Osteocyte (in vitro differentiated cells): ENCODE data around the gene CDRT15. TPM values are rescaled to one million over a fixed set of nuclear protein-coding genes. Genes with fewer than 3 reads are reported as not detected.
"Not testable (repeated sequence)": the region's sequence is repeated elsewhere in the genome, so short reads cannot be mapped to it uniquely, and the experiment has no call there.

Experiments
- DNase-seq: peaks from one replicate; pipeline ENCODE4 v3.0.0; 2021; ENCODE audit warnings: mixed read lengths; ENCODE audit not compliant: unreplicated experiment; ENCODE audit errors: extremely low spot score
- H3K27ac Mint-ChIP-seq: one replicate; pipeline ENCODE4 v1.8.0; 2021; ENCODE audit warnings: mild to moderate bottlenecking, mixed read lengths; ENCODE audit not compliant: unreplicated experiment
- H3K27me3 Mint-ChIP-seq: one replicate; pipeline ENCODE4 v1.8.0; 2021; ENCODE audit warnings: mixed read lengths; ENCODE audit not compliant: unreplicated experiment
- H3K36me3 Mint-ChIP-seq: one replicate; pipeline ENCODE4 v1.8.0; 2021; ENCODE audit warnings: mixed read lengths; ENCODE audit not compliant: unreplicated experiment
- H3K4me1 Mint-ChIP-seq: one replicate; pipeline ENCODE4 v1.8.0; 2021; ENCODE audit warnings: mixed read lengths; ENCODE audit not compliant: unreplicated experiment
- H3K4me3 Mint-ChIP-seq: one replicate; pipeline ENCODE4 v1.8.0; 2021; ENCODE audit warnings: mild to moderate bottlenecking, moderate library complexity, mixed read lengths; ENCODE audit not compliant: unreplicated experiment
- H3K9me3 Mint-ChIP-seq: one replicate; pipeline ENCODE4 v1.8.0; 2021; ENCODE audit warnings: mixed read lengths; ENCODE audit not compliant: unreplicated experiment
- CTCF ChIP-seq: fragments of 200-600 bp; sonication (generic); IDR thresholded peaks from 2 replicates; pipeline ENCODE4 v1.5.0; 2021; ENCODE audit warnings: antibody characterized with exemption, mild to moderate bottlenecking, moderate library complexity
- total RNA-seq: library from RNA; stranded (reverse); gene quantifications from 2 replicates; pipeline ENCODE4 v1.2.1, GENCODE V29; 2021

The CDRT15 gene
- total RNA-seq, 1 donor from 2014 or later = not detected

DNA sequence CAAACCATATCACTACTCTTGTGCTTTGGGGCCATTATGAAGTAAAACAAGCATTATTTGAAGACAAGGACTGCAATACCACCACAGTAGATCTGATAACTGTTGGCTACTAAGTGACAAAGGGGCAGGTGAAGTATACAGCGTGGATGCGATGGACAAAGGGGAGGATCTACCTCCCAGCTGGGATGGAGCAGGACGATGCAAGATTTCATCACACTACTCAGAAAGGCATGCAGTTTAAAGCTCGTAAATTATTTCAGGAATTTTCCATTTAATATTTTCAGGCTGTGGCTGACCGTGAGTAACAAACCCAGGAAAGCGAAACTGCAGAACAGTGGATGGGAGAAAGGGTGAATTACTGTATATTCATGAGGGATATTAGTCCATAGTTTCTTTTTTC is 5.5 kb downstream of the CDRT15 start:
- not testable (repeated sequence) for H3K9me3 Mint-ChIP-seq, H3K36me3 Mint-ChIP-seq, DNase-seq, H3K27me3 Mint-ChIP-seq
- Mint-ChIP-seq H3K4me1 (peaks cover 44% of the 10 kb centered on the region), H3K27ac (peak overlapping the region; percentile 96), H3K4me3 (peak overlapping the region; percentile 50)

DNA sequence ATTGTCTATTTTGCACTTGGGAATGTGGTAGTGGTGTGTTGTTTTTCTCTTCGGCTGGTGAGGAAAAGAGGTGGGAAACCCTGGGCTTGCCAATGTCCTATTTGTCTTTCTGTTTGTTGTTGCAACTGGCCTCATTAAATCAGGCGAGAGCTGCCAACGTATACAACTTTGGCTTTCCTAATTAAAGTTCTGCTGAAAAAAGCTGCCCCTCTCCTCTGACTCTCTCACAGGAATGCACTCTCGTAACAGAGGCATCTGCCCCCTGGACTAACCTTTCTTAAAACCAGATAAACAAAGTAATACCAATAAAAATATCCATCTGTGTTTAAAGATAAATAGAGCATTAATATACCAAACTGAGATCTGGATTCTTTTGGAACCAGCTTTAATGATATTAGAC is 7.8 kb downstream of the CDRT15 start:
- Mint-ChIP-seq H3K9me3 (peaks cover 4% of the 10 kb centered on the region), H3K4me3 (no peak overlapping the region)

GRCh38 chr17:14227052-14227451 is 9.6 kb downstream of the CDRT15 start:
- peaks cover 4% of the 10 kb centered on the region for H3K9me3 Mint-ChIP-seq
- no peaks in the 10 kb centered on the region for H3K27me3 Mint-ChIP-seq
- no peak for DNase-seq
- TF ChIP-seq CTCF = no peak
- H3K27ac Mint-ChIP-seq = peak overlapping the region; percentile 85
- H3K4me1 Mint-ChIP-seq = peaks cover 74% of the 10 kb centered on the region
- H3K36me3 Mint-ChIP-seq = no peaks in the 10 kb centered on the region
- no peak overlapping the region for H3K4me3 Mint-ChIP-seq

More for the DNA sequence above, 7.8 kb downstream of the CDRT15 start:
- no peaks in the 10 kb centered on the region for H3K27me3 Mint-ChIP-seq
- H3K36me3 Mint-ChIP-seq = no peaks in the 10 kb centered on the region
- H3K4me1 Mint-ChIP-seq = peaks cover 64% of the 10 kb centered on the region
- H3K27ac Mint-ChIP-seq = peak overlapping the region; percentile 96
- no peak for DNase-seq
- no peak for TF ChIP-seq CTCF

GRCh38 chr17:14225254-14225980 is 11.2 kb downstream of the CDRT15 start:
- Mint-ChIP-seq H3K9me3 (peaks cover 4% of the 10 kb centered on the region), H3K27ac (peak overlapping the region; percentile 85), H3K4me3 (no peak overlapping the region), H3K4me1 (peaks cover 67% of the 10 kb centered on the region), H3K27me3 (no peaks in the 10 kb centered on the region), H3K36me3 (no peaks in the 10 kb centered on the region)
- no peak for TF ChIP-seq CTCF
- no peak for DNase-seq

DNA sequence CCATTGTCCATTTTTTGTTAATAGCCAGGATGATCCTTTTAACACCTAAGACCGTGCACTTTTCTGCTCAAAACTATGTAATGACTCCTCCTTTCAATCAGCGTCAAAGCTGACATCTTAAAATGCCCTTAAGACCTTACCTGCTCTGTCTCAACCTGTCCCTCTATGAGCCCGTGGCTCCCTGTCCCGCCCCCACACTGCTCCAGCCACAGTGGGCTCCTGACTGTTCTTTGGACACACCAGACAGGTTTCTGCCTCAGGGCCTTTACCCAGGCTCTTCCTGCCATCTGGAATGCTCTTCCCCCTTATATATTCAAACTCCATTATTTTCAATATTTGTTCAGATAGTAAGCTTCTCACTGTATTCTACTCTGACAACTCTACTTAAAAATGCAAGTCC is 14.1 kb downstream of the CDRT15 start:
- Mint-ChIP-seq H3K36me3 (no peaks in the 10 kb centered on the region), H3K4me1 (peaks cover 46% of the 10 kb centered on the region), H3K27ac (peak overlapping the region; percentile 9), H3K27me3 (no peaks in the 10 kb centered on the region), H3K4me3 (no peak overlapping the region), H3K9me3 (no peaks in the 10 kb centered on the region)
- no peak for DNase-seq
- no peak for TF ChIP-seq CTCF
